NCI-H2081 treated with DMSO at 0.1 percent for 48 hours (cell line): Measurements from ENCODE around the gene SIRT4.

Experiments used
- DNase-seq: peaks from one replicate; lab custom pipeline; 2025; lab: John Stamatoyannopoulos, UW

The SIRT4 gene

GRCh38 chr12:120278137-120279069 lies 23.7 kb upstream of the SIRT4 start:
- DNase-seq = no peak

GRCh38 chr12:120283318-120283717 lies 18.8 kb upstream of the SIRT4 start:
- DNase-seq = no peak

GRCh38 chr12:120284381-120284780 lies 17.7 kb upstream of the SIRT4 start:
- DNase-seq = no peak

GRCh38 chr12:120286768-120287490 lies 15.2 kb upstream of the SIRT4 start:
- no peak for DNase-seq

- no peak for DNase-seq
These were observed 14.6 kb upstream of the SIRT4 start for GRCh38 chr12:120287491-120287890.

- no peak for DNase-seq
These were observed 11.4 kb upstream of the SIRT4 start for GRCh38 chr12:120290609-120291305.

GRCh38 chr12:120292411-120292660 lies 9.8 kb upstream of the SIRT4 start:
- DNase-seq = no peak

- DNase-seq = peak; percentile 81
These were observed 9.2 kb upstream of the SIRT4 start, which contains the start of gene RNU4-1 for GRCh38 chr12:120292661-120293531. RNU4-1 (minus strand) TSS chr12:120293237.

- DNase-seq = no peak
These were observed 12.1 kb downstream of the SIRT4 start for GRCh38 chr12:120314220-120314619.

- DNase-seq = no peak
These were observed 14.7 kb downstream of the SIRT4 start for GRCh38 chr12:120316798-120317223.

- peak; percentile 98 for DNase-seq
These were observed 15.3 kb downstream of the SIRT4 start for GRCh38 chr12:120317224-120318105.

- no peak for DNase-seq
These were observed 19.5 kb downstream of the SIRT4 start for GRCh38 chr12:120321382-120322202.

GRCh38 chr12:120323772-120324171 lies 21.7 kb downstream of the SIRT4 start:
- DNase-seq = no peak

GRCh38 chr12:120324841-120325417 lies 22.8 kb downstream of the SIRT4 start:
- DNase-seq = no peak

- no peak for DNase-seq
These were observed 25.5 kb downstream of the SIRT4 start, which contains the start of gene PLA2G1B for GRCh38 chr12:120327593-120327992. PLA2G1B (minus strand) TSS chr12:120327779; CDS start chr12:120327753, 26 bp downstream.

GRCh38 chr12:120328228-120328627 lies 26.1 kb downstream of the SIRT4 start:
- no peak for DNase-seq

GRCh38 chr12:120331390-120331789 lies 29.3 kb downstream of the SIRT4 start:
- no peak for DNase-seq

- DNase-seq = no peak
These were observed 29.9 kb downstream of the SIRT4 start for GRCh38 chr12:120332041-120332440.

GRCh38 chr12:120332523-120332922 lies 30.4 kb downstream of the SIRT4 start:
- DNase-seq = no peak
